K562 (cell line): ENCODE data around the gene LTA. TPM values are rescaled to one million over a fixed set of nuclear protein-coding genes. Genes with fewer than 3 reads are reported as not detected.

Experiments used
- CBX3 ChIP-seq, 2 experiments: IDR thresholded peaks; 1 replicate in 1 of 2; 2 replicates in 1 of 2; pipeline ENCODE4 v1.6.1; 2012; ENCODE audit warnings: inconsistent platforms in 2 of 2, low read length in 2 of 2, borderline replicate concordance in 1 of 2, control low read depth in 1 of 2
- E2F3 ChIP-seq: fragments of 250-450 bp; sonication (Bioruptor Pico); IDR thresholded peaks from 2 replicates; pipeline ENCODE4 v1.4.0; 2020; ENCODE audit warnings: mild to moderate bottlenecking
- GATAD2A ChIP-seq: fragments of 450-650 bp; IDR thresholded peaks from 2 replicates; pipeline ENCODE4 v1.6.1; 2017
- NCOA2 ChIP-seq, 2 experiments: fragments of 450-650 bp; IDR thresholded peaks; 2 replicates each; pipeline ENCODE4 v1.6.1; 2018; ENCODE audit warnings: mild to moderate bottlenecking in 2 of 2, moderate library complexity in 1 of 2; ENCODE audit not compliant: partially characterized antibody in 2 of 2
- ZBTB17 ChIP-seq: fragments of 450-650 bp; formaldehyde crosslinking; IDR thresholded peaks from 2 replicates; pipeline ENCODE4 v1.4.0; 2020; ENCODE audit warnings: mild to moderate bottlenecking
- ZKSCAN3 ChIP-seq: fragments of 250-450 bp; sonication (Bioruptor Pico); IDR thresholded peaks from 2 replicates; pipeline ENCODE4 v1.4.0; 2020
- ZNF408 ChIP-seq: fragments of 250-450 bp; sonication (Bioruptor Pico); IDR thresholded peaks from 2 replicates; pipeline ENCODE4 v1.4.0; 2020; ENCODE audit warnings: low read depth, mild to moderate bottlenecking, moderate library complexity
- ZNF586 ChIP-seq: fragments of 450-650 bp; formaldehyde crosslinking; conservative IDR thresholded peaks from 2 replicates; pipeline ENCODE4 v1.4.0; 2020; ENCODE audit warnings: mild to moderate bottlenecking, moderate library complexity
- polyA plus RNA-seq, 8 experiments: library from polyadenylated mRNA; depleted of rRNA in 4 of 8; stranded (reverse) in 5 of 8; unstranded in 3 of 8; fragments of >200 nt; fragmentation: Nextera tagmentation in 2 of 8; fragmentation: Illumina TruSeq in 1 of 8; extraction: Ambion mirVana in 2 of 8; extraction: Trizol in 1 of 8; gene quantifications; 2 replicates each; pipeline versions ENCODE4 v1.2.1 to v1.2.3, GENCODE V29; 2011 to 2014; ENCODE audit warnings: inconsistent platforms in 1 of 8, missing spikeins in 1 of 8
- total RNA-seq, 7 experiments: library from RNA; depleted of rRNA in 6 of 7; stranded (reverse); fragments of >200 nt in 6 of 7; fragmentation: Illumina TruSeq in 2 of 7; extraction: Trizol in 2 of 7; gene quantifications; 2 replicates each; pipeline versions ENCODE4 v1.2.1 to v1.2.3, GENCODE V29; 2011 to 2021; ENCODE audit warnings: low replicate concordance in 1 of 7
- TF ChIP-seq, protein P1 (sequence below), 2 experiments: IDR thresholded peaks in 1 of 2; conservative IDR thresholded peaks in 1 of 2; 2 replicates each; pipeline ENCODE4 v1.6.1; 2016; ENCODE audit warnings: low read depth in 2 of 2, mild to moderate bottlenecking in 1 of 2, missing compliant biosample characterization in 1 of 2, missing genetic modification characterization in 1 of 2, moderate library complexity in 1 of 2
- TF ChIP-seq, protein P2 (sequence below): fragments of 450-650 bp; formaldehyde crosslinking; IDR thresholded peaks from 2 replicates; pipeline ENCODE4 v1.4.0; 2020; ENCODE audit warnings: mild to moderate bottlenecking
- TF ChIP-seq, protein P3 (sequence below): fragments of 250-450 bp; sonication (Bioruptor Pico); IDR thresholded peaks from 2 replicates; pipeline ENCODE4 v1.4.0; 2020; ENCODE audit warnings: mild to moderate bottlenecking

LTA gene
- total and polyA plus RNA-seq, 9 of the 15 experiments (the other 6 are each of a cell fraction or from before 2014, with no cell fraction given): 0.80 TPM; not detected in 8

DNA sequence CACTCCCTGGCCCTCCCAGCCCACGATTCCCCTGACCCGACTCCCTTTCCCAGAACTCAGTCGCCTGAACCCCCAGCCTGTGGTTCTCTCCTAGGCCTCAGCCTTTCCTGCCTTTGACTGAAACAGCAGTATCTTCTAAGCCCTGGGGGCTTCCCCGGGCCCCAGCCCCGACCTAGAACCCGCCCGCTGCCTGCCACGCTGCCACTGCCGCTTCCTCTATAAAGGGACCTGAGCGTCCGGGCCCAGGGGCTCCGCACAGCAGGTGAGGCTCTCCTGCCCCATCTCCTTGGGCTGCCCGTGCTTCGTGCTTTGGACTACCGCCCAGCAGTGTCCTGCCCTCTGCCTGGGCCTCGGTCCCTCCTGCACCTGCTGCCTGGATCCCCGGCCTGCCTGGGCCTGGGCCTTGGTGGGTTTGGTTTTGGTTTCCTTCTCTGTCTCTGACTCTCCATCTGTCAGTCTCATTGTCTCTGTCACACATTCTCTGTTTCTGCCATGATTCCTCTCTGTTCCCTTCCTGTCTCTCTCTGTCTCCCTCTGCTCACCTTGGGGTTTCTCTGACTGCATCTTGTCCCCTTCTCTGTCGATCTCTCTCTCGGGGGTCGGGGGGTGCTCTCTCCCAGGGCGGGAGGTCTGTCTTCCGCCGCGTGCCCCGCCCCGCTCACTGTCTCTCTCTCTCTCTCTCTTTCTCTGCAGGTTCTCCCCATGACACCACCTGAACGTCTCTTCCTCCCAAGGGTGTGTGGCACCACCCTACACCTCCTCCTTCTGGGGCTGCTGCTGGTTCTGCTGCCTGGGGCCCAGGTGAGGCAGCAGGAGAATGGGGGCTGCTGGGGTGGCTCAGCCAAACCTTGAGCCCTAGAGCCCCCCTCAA is at the start of gene LTA (continued):
- TF ChIP-seq CBX3 (IDR thresholded peaks at IDR 0.05; ENCODE audit: borderline replicate concordance in 1 of 2, low read length in 2 of 2) (no peak), ZNF408 (CRISPR knock-in tag) (no peak), E2F3 (CRISPR knock-in tag) (no peak), ZNF586 (CRISPR knock-in tag) (no peak), ZBTB17 (CRISPR knock-in tag) (no peak), ZKSCAN3 (CRISPR knock-in tag) (no peak), NCOA2 (IDR thresholded peaks at IDR 0.05; ENCODE audit: partially characterized antibody in 2 of 2) (no peak), GATAD2A (no peak)
- TF ChIP-seq, protein P1, sequence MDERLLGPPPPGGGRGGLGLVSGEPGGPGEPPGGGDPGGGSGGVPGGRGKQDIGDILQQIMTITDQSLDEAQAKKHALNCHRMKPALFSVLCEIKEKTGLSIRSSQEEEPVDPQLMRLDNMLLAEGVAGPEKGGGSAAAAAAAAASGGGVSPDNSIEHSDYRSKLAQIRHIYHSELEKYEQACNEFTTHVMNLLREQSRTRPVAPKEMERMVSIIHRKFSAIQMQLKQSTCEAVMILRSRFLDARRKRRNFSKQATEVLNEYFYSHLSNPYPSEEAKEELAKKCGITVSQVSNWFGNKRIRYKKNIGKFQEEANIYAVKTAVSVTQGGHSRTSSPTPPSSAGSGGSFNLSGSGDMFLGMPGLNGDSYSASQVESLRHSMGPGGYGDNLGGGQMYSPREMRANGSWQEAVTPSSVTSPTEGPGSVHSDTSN (CRISPR knock-in tag; IDR thresholded peaks at IDR 0.05; ENCODE audit: low read depth): no peak
- TF ChIP-seq, protein P1 (tag; conservative IDR thresholded peaks at IDR 0.05; ENCODE audit: low read depth): no peak
- TF ChIP-seq, protein P2, sequence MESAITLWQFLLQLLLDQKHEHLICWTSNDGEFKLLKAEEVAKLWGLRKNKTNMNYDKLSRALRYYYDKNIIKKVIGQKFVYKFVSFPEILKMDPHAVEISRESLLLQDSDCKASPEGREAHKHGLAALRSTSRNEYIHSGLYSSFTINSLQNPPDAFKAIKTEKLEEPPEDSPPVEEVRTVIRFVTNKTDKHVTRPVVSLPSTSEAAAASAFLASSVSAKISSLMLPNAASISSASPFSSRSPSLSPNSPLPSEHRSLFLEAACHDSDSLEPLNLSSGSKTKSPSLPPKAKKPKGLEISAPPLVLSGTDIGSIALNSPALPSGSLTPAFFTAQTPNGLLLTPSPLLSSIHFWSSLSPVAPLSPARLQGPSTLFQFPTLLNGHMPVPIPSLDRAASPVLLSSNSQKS (CRISPR knock-in tag): no peak
- TF ChIP-seq, protein P3, sequence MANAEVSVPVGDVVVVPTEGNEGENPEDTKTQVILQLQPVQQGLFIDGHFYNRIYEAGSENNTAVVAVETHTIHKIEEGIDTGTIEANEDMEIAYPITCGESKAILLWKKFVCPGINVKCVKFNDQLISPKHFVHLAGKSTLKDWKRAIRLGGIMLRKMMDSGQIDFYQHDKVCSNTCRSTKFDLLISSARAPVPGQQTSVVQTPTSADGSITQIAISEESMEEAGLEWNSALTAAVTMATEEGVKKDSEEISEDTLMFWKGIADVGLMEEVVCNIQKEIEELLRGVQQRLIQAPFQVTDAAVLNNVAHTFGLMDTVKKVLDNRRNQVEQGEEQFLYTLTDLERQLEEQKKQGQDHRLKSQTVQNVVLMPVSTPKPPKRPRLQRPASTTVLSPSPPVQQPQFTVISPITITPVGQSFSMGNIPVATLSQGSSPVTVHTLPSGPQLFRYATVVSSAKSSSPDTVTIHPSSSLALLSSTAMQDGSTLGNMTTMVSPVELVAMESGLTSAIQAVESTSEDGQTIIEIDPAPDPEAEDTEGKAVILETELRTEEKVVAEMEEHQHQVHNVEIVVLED: no peak
